PC-3 (cell line): ENCODE measurements around the gene ADPRHL1.

ENCODE experiments used
- EZH2 ChIP-seq: fragments of 300-600 bp; sonication (generic); IDR thresholded peaks from one replicate; pipeline ENCODE4 v1.6.1; 2017; ENCODE audit warnings: antibody characterized with exemption, mild to moderate bottlenecking, low read length; ENCODE audit not compliant: unreplicated experiment
- EZH2phosphoT487 ChIP-seq: fragments of 300-600 bp; sonication (generic); IDR thresholded peaks from 2 replicates; pipeline ENCODE4 v1.6.1; 2018; ENCODE audit warnings: mild to moderate bottlenecking, antibody characterized with exemption, low read length, borderline replicate concordance
- TF ChIP-seq, protein P1 (sequence below): fragments of 300-600 bp; sonication (generic); conservative IDR thresholded peaks from 2 replicates; pipeline ENCODE4 v1.5.1; 2017; ENCODE audit warnings: antibody characterized with exemption, low read depth, mild to moderate bottlenecking, low read length

DNA sequence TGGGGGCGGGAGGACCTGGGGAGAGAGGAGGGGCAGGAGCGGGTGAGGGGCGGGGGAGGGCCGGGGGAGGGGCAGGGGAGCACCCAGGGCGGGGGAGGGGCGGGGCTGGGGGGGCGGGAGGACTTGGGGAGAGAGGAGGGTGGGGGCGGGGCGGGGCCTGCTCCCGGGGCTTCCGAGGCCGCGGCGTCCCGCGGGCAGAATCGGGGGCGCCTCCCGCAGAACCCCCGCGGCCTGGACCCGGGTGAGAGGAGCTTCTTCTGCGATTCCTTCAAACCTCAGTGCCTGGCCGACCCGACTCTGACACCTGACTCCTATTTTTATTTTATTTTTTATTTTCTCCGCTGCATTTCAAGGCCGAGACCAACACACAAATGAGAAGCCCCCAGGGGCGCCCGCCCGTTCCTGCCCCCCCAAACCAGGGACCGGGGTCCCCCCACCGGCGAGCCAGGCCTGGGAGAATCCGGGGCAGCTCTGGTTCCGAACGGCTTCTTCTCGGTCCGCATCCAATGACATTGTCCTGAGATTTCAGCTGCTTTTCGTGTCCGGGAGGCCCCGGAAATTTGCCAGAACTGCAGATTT, 88.9 kb downstream of the ADPRHL1 start:
- TF ChIP-seq, protein P1, sequence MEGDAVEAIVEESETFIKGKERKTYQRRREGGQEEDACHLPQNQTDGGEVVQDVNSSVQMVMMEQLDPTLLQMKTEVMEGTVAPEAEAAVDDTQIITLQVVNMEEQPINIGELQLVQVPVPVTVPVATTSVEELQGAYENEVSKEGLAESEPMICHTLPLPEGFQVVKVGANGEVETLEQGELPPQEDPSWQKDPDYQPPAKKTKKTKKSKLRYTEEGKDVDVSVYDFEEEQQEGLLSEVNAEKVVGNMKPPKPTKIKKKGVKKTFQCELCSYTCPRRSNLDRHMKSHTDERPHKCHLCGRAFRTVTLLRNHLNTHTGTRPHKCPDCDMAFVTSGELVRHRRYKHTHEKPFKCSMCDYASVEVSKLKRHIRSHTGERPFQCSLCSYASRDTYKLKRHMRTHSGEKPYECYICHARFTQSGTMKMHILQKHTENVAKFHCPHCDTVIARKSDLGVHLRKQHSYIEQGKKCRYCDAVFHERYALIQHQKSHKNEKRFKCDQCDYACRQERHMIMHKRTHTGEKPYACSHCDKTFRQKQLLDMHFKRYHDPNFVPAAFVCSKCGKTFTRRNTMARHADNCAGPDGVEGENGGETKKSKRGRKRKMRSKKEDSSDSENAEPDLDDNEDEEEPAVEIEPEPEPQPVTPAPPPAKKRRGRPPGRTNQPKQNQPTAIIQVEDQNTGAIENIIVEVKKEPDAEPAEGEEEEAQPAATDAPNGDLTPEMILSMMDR, result no peak
- TF ChIP-seq EZH2 (no peak), EZH2phosphoT487 (no peak)
